Measurements from ENCODE around the gene MLPH.

DNA sequence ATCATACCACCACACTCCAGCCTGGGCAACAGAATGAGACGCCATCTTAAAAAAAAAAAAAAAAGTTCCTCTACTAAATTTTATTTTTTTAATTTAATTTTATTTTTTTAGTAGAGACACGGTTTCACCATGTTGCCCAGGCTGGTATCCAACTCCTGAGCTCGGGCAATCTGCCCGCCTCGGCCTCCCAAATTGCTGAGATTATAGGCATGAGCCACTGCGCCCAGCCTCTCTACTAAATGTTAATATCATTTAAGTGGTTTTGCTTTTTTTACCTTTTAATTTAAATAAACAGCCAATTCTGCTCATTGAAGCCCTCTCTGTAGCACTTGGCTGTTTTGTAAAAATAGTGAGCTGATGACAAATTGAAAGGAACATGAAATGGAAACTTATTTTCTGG lies 94.3 kb downstream of the MLPH start:
- TF ChIP-seq, protein P1, sequence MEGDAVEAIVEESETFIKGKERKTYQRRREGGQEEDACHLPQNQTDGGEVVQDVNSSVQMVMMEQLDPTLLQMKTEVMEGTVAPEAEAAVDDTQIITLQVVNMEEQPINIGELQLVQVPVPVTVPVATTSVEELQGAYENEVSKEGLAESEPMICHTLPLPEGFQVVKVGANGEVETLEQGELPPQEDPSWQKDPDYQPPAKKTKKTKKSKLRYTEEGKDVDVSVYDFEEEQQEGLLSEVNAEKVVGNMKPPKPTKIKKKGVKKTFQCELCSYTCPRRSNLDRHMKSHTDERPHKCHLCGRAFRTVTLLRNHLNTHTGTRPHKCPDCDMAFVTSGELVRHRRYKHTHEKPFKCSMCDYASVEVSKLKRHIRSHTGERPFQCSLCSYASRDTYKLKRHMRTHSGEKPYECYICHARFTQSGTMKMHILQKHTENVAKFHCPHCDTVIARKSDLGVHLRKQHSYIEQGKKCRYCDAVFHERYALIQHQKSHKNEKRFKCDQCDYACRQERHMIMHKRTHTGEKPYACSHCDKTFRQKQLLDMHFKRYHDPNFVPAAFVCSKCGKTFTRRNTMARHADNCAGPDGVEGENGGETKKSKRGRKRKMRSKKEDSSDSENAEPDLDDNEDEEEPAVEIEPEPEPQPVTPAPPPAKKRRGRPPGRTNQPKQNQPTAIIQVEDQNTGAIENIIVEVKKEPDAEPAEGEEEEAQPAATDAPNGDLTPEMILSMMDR (IDR thresholded peaks at IDR 0.05) = no peak
- no peak for TF ChIP-seq EZH2 (IDR thresholded peaks at IDR 0.05; ENCODE audit: borderline replicate concordance, insufficient read depth, low read depth, low read length, poor library complexity, severe bottlenecking)

All from B cell (primary cell).